ENCODE data around the gene FGG. TPM values are rescaled to one million over a fixed set of nuclear protein-coding genes. Genes with fewer than 3 reads are reported as not detected.

Gene FGG
- total and polyA plus RNA-seq, 2 of the 8 experiments (the other 6 are each of a cell fraction or from before 2014, with no cell fraction given), result not detected

- no peak overlapping the region for H3K4me2 ChIP-seq (ENCODE audit: insufficient read depth in 1 of 2, low read depth in 2 of 2, low read length in 2 of 2)
- WGBS, 2 experiments (ENCODE audit: extremely low coverage in 1 of 2, insufficient coverage in 1 of 2, insufficient read length in 1 of 2, insufficient replicate concordance in 2 of 2, low coverage in 1 of 2, low lambda C conversion rate in 2 of 2, missing lambda C conversion rate in 1 of 2), result 93% methylated on average over 4 of the region's 4 CpGs; no CpG with 5 or more reads in 1 of the 2 experiments
- no peak overlapping the region for H2BK12ac ChIP-seq (ENCODE audit: low read depth, low read length)
- H3K4ac ChIP-seq (replicated peaks; ENCODE audit: insufficient read length, low read depth, low read length), result no peak overlapping the region
- H2BK120ac ChIP-seq (replicated peaks; ENCODE audit: low read depth, low read length), result no peak overlapping the region
- no peaks in the 10 kb centered on the region; the same call in 1 of the 2 replicates for H3K23me2 ChIP-seq (ENCODE audit: low read depth, low read length)
- DNase-seq (ENCODE audit: low read depth in 1 of 2, low spot score in 2 of 2), result no peak
- no peak overlapping the region for H3K23ac ChIP-seq (ENCODE audit: insufficient read length)
- H4K8ac ChIP-seq (ENCODE audit: extremely low read depth, insufficient read depth, low read length), result no peak overlapping the region
- POLR2A ChIA-PET (ENCODE audit: partially characterized antibody), result no interaction called here
- H3K36me3 ChIP-seq (ENCODE audit: control insufficient read depth in 2 of 4, insufficient read depth in 4 of 4, low read length in 3 of 4), result no peaks in the 10 kb centered on the region
- H3K9ac ChIP-seq (replicated peaks in 1 of 4; ENCODE audit: extremely low read depth in 1 of 4, low read depth in 3 of 4, low read length in 3 of 4), result no peak overlapping the region
- H3K14ac ChIP-seq (ENCODE audit: insufficient read length), result no peak overlapping the region
- H3K4me1 ChIP-seq (replicated peaks in 1 of 4; ENCODE audit: control insufficient read depth in 3 of 4, insufficient read depth in 4 of 4, low read length in 3 of 4), result no peaks in the 10 kb centered on the region
- TF ChIP-seq SIX5 (IDR thresholded peaks at IDR 0.05; ENCODE audit: low read depth, low read length) (no peak), ASH2L (IDR thresholded peaks at IDR 0.05; ENCODE audit: low read length) (no peak), JUND (IDR thresholded peaks at IDR 0.05; ENCODE audit: low read length) (no peak), HDAC6 (IDR thresholded peaks at IDR 0.05; ENCODE audit: low read depth, low read length) (no peak), GTF2F1 (IDR thresholded peaks at IDR 0.05; ENCODE audit: borderline replicate concordance, low read depth, low read length) (no peak), RAD21 (IDR thresholded peaks at IDR 0.05 in 1 of 2, conservative IDR thresholded peaks at IDR 0.05 in 1 of 2; ENCODE audit: low read depth in 2 of 2, low read length in 2 of 2) (no peak), CHD2 (IDR thresholded peaks at IDR 0.05; ENCODE audit: low read length) (no peak), TEAD4 (IDR thresholded peaks at IDR 0.05; ENCODE audit: low read depth, low read length) (no peak), SIRT6 (IDR thresholded peaks at IDR 0.05; ENCODE audit: low read length) (no peak), RFX5 (IDR thresholded peaks at IDR 0.05; ENCODE audit: borderline replicate concordance, low read depth, low read length) (no peak)
- TF ChIP-seq, protein P1, sequence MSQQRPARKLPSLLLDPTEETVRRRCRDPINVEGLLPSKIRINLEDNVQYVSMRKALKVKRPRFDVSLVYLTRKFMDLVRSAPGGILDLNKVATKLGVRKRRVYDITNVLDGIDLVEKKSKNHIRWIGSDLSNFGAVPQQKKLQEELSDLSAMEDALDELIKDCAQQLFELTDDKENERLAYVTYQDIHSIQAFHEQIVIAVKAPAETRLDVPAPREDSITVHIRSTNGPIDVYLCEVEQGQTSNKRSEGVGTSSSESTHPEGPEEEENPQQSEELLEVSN (IDR thresholded peaks at IDR 0.05), result no peak
- no peak overlapping the region for H3K27ac ChIP-seq (ENCODE audit: low read depth, low read length)
- H3K9me3 ChIP-seq (ENCODE audit: insufficient read depth in 2 of 2, low read depth in 1 of 2, low read length in 1 of 2), result no peaks in the 10 kb centered on the region
- H3K56ac ChIP-seq (replicated peaks; ENCODE audit: insufficient read length, low read depth, low read length), result no peak overlapping the region
- H2AK5ac ChIP-seq (ENCODE audit: low read depth, low read length), result no peak overlapping the region
- CTCF ChIA-PET (ENCODE audit: partially characterized antibody), result interaction anchor here (1.0 to 5.0 kb wide), 8 partner anchors 9 to 728 kb away, joined by 3 to 26 read pairs (median 6); no protein-coding TSS in a partner anchor
- no peak overlapping the region for H3K4me3 ChIP-seq (ENCODE audit: extremely low read depth in 1 of 4, insufficient read depth in 2 of 4, low read depth in 3 of 4, low read length in 4 of 4)
- no peak overlapping the region for H2BK20ac ChIP-seq (ENCODE audit: low read length)
- no peaks in the 10 kb centered on the region for H3K79me1 ChIP-seq (ENCODE audit: low read depth, low read length)
- H3K18ac ChIP-seq (ENCODE audit: extremely low read depth, low read length), result no peak overlapping the region
- no peaks in the 10 kb centered on the region for H4K20me1 ChIP-seq (replicated peaks in 1 of 2; ENCODE audit: control insufficient read depth in 1 of 2, insufficient read depth in 2 of 2, low read length in 2 of 2)
- no peak overlapping the region for H2AFZ ChIP-seq (ENCODE audit: low read length)
- no peaks in the 10 kb centered on the region for H3K79me2 ChIP-seq (ENCODE audit: control insufficient read depth in 1 of 2, insufficient read depth in 2 of 2, low read length in 2 of 2)
- no peak overlapping the region for H2BK5ac ChIP-seq (ENCODE audit: low read depth, low read length)
- no peak overlapping the region for H2BK15ac ChIP-seq (ENCODE audit: low read length)
- no peak overlapping the region for H4K5ac ChIP-seq (ENCODE audit: insufficient read length, low read depth, low read length)
- peaks cover 0 to 1% (median 0%) of the 10 kb centered on the region in 4 experiments; a peak in 1 of 7 replicates for H3K27me3 ChIP-seq (replicated peaks in 1 of 4; ENCODE audit: control insufficient read depth in 3 of 4, extremely low read depth in 1 of 4, insufficient read depth in 3 of 4, low read length in 3 of 4)
- no peak for FAIRE-seq
- H4K91ac ChIP-seq (replicated peaks; ENCODE audit: insufficient read length, low read length), result no peak overlapping the region
Observed at GRCh38 chr4:154609532-154609931, 2.9 kb downstream of the FGG start.

Measured in H1 (cell line).